ENCODE results near the gene CDK15. TPM values are rescaled to one million over a fixed set of nuclear protein-coding genes. Genes with fewer than 3 reads are reported as not detected.
A peak's percentile ranks its signal among the peaks of the same experiment; 100 is the strongest.

Gene CDK15
- total and polyA plus RNA-seq, 2 experiments from 2014 or later: 0.27 TPM; not detected in 1

DNA sequence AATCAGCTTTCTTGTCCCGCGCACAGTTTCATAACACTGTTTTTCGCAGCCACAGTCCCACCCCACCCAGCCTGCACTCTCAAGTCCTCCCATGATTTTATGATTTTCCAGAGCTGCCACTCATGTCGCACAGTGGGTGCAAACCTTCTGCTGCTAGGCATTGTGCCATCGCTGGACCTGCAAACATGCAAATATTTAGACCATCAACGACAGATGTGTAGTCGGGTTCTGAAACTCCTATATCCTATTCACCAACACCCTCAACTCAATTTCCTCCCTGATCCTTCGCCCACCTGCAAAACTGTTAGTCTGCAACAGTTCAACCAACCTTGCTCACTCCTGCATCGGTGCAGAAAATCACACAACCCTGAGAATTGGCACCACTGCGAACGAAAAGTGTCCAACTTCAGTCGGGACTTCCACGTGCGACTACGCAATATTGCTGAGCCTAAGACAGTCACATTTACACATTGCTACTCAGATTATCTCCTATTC lies 24.7 kb upstream of the CDK15 start:
- H3K27me3 Mint-ChIP-seq (ENCODE audit: insufficient read depth, low read depth, poor library complexity): no peaks in the 10 kb centered on the region
- peak overlapping the region; percentile 96 for H2AFZ ChIP-seq
- H3F3A ChIP-seq (replicated peaks; ENCODE audit: low read depth): peaks cover 5% of the 10 kb centered on the region; the same call in 1 of the 2 replicates
- H4K20me1 ChIP-seq (replicated peaks; ENCODE audit: insufficient read depth): no peaks in the 10 kb centered on the region
- H3K4me1 ChIP-seq (ENCODE audit: insufficient read depth): peaks cover 18% of the 10 kb centered on the region
- peak overlapping the region; percentile 94 for H3K4me3 ChIP-seq
- H3K4me2 ChIP-seq: peak overlapping the region; percentile 95
- no peaks in the 10 kb centered on the region for H3K9me3 Mint-ChIP-seq
- peak overlapping the region; percentile 96 for H3K27ac ChIP-seq (ENCODE audit: low read depth)
- H3K79me2 ChIP-seq (replicated peaks; ENCODE audit: insufficient read depth): peaks cover 37% of the 10 kb centered on the region
- peaks cover 27% of the 10 kb centered on the region for H3K4me1 Mint-ChIP-seq
- no peaks in the 10 kb centered on the region for H3K9me2 ChIP-seq (ENCODE audit: insufficient read depth)
- H3K36me3 Mint-ChIP-seq (ENCODE audit: low read depth): no peaks in the 10 kb centered on the region
- ATAC-seq (no peak; the same call in 2 of the 3 replicates), DNase-seq (ENCODE audit: low spot score) (peak; percentile 25)
- no peaks in the 10 kb centered on the region for H3K27me3 ChIP-seq (ENCODE audit: insufficient read depth)
- H3K36me3 ChIP-seq (ENCODE audit: insufficient read depth): no peaks in the 10 kb centered on the region
- H3K4me3 Mint-ChIP-seq: peak overlapping the region; percentile 84
- H3K27ac Mint-ChIP-seq: peak overlapping the region; percentile 96
- TF ChIP-seq, protein P1, sequence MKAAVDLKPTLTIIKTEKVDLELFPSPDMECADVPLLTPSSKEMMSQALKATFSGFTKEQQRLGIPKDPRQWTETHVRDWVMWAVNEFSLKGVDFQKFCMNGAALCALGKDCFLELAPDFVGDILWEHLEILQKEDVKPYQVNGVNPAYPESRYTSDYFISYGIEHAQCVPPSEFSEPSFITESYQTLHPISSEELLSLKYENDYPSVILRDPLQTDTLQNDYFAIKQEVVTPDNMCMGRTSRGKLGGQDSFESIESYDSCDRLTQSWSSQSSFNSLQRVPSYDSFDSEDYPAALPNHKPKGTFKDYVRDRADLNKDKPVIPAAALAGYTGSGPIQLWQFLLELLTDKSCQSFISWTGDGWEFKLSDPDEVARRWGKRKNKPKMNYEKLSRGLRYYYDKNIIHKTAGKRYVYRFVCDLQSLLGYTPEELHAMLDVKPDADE (IDR thresholded peaks at IDR 0.05): no peak
- TF ChIP-seq POLR2AphosphoS5 (IDR thresholded peaks at IDR 0.05; ENCODE audit: low read depth) (peak; percentile 40), CREB1 (CRISPR knock-in tag; IDR thresholded peaks at IDR 0.05; ENCODE audit: low read depth) (0 out of 2 replicates have a peak, but pooled peaks have one; percentile 13)

DNA sequence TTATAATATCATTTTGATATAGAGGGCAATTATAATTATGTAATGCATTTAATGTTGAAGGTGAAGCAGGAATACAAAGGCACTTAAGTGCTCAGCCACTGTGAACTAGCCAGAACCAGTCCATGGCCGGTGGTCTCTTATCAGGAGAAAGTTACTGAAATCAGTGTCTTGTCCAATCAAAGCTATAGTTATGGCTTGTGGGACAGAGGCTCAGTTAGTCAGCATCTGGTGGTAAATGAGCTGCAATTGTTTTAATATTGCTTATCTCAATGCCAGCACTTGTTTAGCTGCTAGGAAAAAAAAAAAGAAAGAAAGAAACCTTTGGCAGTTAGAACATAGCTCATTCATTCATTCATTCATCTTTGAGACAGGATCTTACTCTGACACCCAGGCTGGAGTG lies 21.8 kb upstream of the CDK15 start:
- DNase-seq (ENCODE audit: low spot score): no peak
- H3K4me1 ChIP-seq (ENCODE audit: insufficient read depth): peaks cover 2% of the 10 kb centered on the region
- H4K20me1 ChIP-seq (replicated peaks; ENCODE audit: insufficient read depth): no peaks in the 10 kb centered on the region

More for the DNA sequence above, 21.8 kb upstream of the CDK15 start:
- no peaks in the 10 kb centered on the region for H3K36me3 ChIP-seq (ENCODE audit: insufficient read depth)
- Mint-ChIP-seq H3K4me1 (peaks cover 7% of the 10 kb centered on the region), H3K9me3 (no peaks in the 10 kb centered on the region), H3K4me3 (no peak overlapping the region), H3K27me3 (ENCODE audit: insufficient read depth, low read depth, poor library complexity) (no peaks in the 10 kb centered on the region), H3K36me3 (ENCODE audit: low read depth) (no peaks in the 10 kb centered on the region), H3K27ac (no peak overlapping the region)
- no peak overlapping the region for H3K4me2 ChIP-seq
- ATAC-seq: no peak
- peaks cover 5% of the 10 kb centered on the region; the same call in 1 of the 2 replicates for H3F3A ChIP-seq (replicated peaks; ENCODE audit: low read depth)
- peaks cover 7% of the 10 kb centered on the region for H3K79me2 ChIP-seq (replicated peaks; ENCODE audit: insufficient read depth)
- H2AFZ ChIP-seq: no peak overlapping the region
- no peak overlapping the region for H3K4me3 ChIP-seq
- no peak overlapping the region for H3K27ac ChIP-seq (ENCODE audit: low read depth)
- TF ChIP-seq, protein P2, sequence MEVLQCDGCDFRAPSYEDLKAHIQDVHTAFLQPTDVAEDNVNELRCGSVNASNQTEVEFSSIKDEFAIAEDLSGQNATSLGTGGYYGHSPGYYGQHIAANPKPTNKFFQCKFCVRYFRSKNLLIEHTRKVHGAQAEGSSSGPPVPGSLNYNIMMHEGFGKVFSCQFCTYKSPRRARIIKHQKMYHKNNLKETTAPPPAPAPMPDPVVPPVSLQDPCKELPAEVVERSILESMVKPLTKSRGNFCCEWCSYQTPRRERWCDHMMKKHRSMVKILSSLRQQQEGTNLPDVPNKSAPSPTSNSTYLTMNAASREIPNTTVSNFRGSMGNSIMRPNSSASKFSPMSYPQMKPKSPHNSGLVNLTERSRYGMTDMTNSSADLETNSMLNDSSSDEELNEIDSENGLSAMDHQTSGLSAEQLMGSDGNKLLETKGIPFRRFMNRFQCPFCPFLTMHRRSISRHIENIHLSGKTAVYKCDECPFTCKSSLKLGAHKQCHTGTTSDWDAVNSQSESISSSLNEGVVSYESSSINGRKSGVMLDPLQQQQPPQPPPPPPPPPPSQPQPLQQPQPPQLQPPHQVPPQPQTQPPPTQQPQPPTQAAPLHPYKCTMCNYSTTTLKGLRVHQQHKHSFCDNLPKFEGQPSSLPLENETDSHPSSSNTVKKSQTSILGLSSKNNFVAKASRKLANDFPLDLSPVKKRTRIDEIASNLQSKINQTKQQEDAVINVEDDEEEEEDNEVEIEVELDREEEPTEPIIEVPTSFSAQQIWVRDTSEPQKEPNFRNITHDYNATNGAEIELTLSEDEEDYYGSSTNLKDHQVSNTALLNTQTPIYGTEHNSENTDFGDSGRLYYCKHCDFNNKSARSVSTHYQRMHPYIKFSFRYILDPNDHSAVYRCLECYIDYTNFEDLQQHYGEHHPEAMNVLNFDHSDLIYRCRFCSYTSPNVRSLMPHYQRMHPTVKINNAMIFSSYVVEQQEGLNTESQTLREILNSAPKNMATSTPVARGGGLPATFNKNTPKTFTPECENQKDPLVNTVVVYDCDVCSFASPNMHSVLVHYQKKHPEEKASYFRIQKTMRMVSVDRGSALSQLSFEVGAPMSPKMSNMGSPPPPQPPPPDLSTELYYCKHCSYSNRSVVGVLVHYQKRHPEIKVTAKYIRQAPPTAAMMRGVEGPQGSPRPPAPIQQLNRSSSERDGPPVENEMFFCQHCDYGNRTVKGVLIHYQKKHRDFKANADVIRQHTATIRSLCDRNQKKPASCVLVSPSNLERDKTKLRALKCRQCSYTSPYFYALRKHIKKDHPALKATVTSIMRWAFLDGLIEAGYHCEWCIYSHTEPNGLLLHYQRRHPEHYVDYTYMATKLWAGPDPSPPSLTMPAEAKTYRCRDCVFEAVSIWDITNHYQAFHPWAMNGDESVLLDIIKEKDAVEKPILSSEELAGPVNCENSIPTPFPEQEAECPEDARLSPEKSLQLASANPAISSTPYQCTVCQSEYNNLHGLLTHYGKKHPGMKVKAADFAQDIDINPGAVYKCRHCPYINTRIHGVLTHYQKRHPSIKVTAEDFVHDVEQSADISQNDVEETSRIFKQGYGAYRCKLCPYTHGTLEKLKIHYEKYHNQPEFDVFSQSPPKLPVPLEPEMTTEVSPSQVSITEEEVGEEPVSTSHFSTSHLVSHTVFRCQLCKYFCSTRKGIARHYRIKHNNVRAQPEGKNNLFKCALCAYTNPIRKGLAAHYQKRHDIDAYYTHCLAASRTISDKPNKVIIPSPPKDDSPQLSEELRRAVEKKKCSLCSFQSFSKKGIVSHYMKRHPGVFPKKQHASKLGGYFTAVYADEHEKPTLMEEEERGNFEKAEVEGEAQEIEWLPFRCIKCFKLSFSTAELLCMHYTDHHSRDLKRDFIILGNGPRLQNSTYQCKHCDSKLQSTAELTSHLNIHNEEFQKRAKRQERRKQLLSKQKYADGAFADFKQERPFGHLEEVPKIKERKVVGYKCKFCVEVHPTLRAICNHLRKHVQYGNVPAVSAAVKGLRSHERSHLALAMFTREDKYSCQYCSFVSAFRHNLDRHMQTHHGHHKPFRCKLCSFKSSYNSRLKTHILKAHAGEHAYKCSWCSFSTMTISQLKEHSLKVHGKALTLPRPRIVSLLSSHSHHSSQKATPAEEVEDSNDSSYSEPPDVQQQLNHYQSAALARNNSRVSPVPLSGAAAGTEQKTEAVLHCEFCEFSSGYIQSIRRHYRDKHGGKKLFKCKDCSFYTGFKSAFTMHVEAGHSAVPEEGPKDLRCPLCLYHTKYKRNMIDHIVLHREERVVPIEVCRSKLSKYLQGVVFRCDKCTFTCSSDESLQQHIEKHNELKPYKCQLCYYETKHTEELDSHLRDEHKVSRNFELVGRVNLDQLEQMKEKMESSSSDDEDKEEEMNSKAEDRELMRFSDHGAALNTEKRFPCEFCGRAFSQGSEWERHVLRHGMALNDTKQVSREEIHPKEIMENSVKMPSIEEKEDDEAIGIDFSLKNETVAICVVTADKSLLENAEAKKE (CRISPR knock-in tag; IDR thresholded peaks at IDR 0.05): no peak
- no peak for TF ChIP-seq POLR2AphosphoS5 (IDR thresholded peaks at IDR 0.05; ENCODE audit: low read depth)
- no peak for TF ChIP-seq NANOG (IDR thresholded peaks at IDR 0.05; ENCODE audit: borderline replicate concordance)
- TF ChIP-seq, protein P1 (IDR thresholded peaks at IDR 0.05): no peak
- H3K9me2 ChIP-seq (ENCODE audit: insufficient read depth): no peaks in the 10 kb centered on the region
- H3K27me3 ChIP-seq (ENCODE audit: insufficient read depth): no peaks in the 10 kb centered on the region
